Right lobe of liver (tissue), 4 donors: ENCODE data around the gene RNASE9.

Source experiments
- CTCF ChIP-seq, 4 donors: fragments of 200-600 bp in 3 of 4; fragments of 450-650 bp in 1 of 4; IDR thresholded peaks; one replicate each; pipeline versions ENCODE4 v1.5.1 to v1.8.0; 2016 to 2022; ENCODE audit warnings: antibody characterized with exemption in 4 of 4, mild to moderate bottlenecking in 2 of 4
- POLR2A ChIP-seq: fragments of 450-650 bp; IDR thresholded peaks from one replicate; pipeline ENCODE4 v1.6.1; 2017; ENCODE audit warnings: antibody characterized with exemption, mild to moderate bottlenecking
- donor health status: DM: no; HTN: no; CAD: no.
- donor health status: DM: no; HTN: no; CAD: no.
- donor health status: DM: no; HTN: yes; CAD: no.

- TF ChIP-seq CTCF (IDR thresholded peaks at IDR 0.05) (no peak), POLR2A (no peak)
Observed at GRCh38 chr14:20555845-20556244, 5.0 kb downstream of the RNASE9 start.
